OCI-M2 (cell line): Measurements from ENCODE around the gene GPRC5A.

Source experiments
- DNase-seq: peaks from one replicate; lab custom pipeline; 2025; ENCODE audit not compliant: unreplicated experiment; lab: John Stamatoyannopoulos, UW

The GPRC5A gene

DNA sequence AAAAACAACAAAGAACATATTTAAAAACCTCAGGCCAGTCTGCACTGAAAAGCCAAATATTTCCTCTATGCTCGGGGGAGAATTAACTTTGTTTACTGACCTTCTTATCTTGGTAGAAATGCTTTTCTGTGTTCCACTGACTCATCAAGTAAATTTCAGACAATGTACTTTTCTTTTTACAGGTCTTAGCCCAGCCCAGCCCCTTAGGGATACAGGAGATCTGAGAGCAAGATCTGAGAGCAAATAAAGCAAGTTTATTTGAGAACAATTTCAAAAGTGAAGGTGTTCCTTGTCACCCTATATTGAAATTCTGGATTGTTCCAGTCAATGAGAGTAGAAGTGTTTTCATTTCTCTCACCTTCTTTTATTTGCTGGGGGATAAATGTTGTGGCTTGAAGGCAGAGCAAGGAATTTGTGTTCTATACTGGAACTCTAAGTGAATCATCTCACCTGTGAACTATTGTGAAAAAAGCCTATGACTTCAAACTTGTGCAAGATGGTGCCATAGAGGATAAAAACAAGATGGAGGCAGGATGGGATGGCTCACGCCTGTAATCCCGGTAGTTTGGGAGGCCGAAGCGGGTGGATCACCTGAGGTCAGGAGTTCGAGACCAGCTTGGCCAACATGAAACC lies 7.9 kb upstream of the GPRC5A start:
- no peak for DNase-seq

DNA sequence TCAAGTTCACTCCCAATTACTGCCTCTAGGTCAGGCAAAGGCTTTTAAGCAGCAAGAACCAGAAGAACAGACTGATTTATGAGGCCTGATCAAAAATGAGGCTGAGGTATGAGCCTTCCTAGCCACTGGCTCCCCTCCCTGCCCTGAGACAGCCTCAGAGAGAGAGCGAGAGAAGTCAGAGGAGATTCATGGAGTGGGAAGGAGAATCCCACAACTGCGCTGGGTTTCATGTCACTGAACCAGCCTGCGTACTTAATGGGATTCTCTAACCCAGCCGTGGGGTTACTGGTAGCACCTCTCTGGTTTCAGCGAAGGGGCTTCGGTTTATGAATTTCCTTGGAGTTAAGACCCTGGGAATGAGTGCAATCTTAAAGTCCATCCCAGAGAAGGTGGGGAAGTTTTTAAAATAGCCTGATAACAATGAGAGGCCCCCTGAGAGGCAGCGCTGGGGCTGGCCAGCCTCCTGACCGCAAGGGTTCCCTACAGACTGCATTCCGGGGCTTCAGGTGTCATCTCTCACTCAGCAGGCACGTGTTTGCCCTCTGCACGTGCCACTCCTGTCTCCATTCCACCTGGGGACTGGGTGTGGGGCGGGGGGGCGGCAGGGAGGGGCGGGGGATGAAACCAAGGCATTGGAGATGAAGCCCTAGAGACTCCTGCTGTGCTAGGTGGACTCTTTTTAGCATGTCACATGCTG lies 6.1 kb upstream of the GPRC5A start:
- DNase-seq: no peak

DNA sequence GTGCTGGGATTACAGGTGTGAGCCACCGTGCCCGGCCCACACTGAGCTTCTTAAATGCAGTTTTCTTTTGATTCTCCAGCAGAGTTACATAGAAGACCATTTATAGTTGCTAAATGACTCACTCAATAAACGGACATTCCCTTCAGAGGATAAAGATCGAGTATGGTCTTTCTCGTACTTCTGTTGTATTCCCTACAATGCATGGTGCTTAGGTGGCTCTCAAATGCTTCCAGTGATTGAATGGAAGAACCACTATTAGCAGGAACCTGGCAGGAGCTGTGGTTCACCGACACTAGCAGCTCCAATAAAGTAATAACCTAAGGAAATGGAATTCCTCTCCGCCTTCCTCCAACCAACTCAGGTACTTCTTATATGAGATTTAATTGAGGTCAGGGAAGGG lies 3.9 kb upstream of the GPRC5A start:
- DNase-seq: no peak

DNA sequence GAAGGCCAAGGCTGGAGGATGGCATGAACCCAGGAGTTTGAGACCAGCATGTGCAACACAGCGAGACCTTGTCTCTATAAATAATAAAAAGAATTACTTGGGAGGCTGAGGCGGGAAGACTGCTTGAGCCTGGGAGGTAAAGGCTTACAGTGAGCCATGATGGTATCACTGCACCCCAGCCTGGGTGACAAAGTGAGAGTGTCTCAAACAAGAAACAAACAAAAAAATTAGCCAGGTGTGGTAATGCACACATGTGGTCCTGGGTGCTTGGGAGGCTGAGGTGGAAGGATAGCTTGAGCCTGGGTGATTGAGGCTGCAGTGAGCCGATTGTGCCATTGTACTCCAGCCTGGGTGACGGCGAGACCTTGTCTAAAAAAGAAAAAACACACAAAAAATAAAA lies 1.7 kb upstream of the GPRC5A start:
- no peak for DNase-seq

DNA sequence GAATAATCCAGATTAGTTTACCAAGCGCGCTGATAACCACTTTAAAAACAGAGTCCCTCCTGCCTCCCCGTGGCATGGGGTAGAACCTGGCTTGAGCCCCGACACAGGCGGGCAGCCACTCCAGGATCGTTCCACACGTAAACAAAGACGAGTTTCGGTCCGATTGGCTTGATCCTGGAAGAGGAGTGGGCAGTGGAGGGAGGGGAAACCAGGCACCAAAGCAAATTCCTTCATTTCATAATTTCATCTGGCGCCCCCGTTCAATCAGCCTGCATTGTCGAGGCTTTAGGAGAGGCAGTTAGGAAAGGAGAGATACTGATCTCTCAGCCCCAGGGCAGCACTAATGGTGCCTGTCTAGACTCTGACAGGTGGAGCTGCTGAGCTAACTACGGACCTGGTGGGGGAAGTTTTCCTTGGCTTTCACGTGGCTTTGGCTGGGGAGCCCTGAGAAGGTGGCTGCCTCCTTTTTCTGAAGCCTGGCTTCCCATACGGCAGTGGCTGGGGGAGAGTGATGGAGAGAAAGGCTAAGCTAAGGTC lies 751 bp upstream of the GPRC5A start:
- no peak for DNase-seq

DNA sequence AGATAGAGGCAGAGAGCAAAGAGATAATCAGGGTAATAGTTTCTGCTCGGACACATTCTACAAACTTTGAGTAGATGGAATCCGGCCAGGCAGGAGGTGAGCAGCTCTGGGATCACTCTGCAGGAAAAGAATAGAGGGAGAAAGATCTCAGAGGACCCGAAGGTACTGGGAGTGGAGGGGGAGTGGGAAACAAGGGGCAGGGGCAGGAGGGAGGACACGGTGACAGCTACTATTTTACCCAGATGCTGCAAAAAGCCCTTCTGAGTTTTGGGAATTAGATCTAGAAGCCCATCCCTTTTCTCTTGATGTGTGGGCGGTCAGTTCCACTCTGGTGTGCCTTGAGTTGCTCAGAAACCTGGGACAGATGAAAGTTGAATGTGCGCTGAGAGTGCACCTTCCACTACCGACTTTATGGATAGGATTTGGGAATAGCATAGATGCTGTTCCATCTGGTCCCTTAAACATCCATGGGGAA lies 556 bp downstream of the GPRC5A start:
- DNase-seq: no peak

DNA sequence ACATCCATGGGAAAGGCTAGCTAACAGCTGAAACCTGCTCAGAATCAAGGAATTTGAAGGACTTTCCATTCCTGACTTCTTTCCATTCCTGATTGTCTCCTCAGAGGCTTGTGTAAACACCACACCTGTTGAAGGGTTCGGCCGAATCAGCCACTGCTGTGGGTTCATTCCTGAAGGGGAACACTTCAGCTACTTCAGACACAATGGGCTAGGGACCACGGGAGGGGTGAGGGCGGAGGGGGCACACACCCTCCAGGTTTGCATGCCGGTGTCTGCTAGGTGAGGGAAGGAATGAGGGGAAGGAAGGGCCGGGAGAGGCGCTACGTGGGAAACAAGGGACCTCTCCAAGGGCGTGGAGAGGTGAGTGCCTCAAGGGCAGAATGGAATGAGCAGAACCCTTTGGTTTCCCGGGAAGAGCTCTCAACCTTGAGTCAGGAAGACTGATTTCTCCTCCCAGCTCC lies 1.3 kb downstream of the GPRC5A start:
- DNase-seq: no peak

DNA sequence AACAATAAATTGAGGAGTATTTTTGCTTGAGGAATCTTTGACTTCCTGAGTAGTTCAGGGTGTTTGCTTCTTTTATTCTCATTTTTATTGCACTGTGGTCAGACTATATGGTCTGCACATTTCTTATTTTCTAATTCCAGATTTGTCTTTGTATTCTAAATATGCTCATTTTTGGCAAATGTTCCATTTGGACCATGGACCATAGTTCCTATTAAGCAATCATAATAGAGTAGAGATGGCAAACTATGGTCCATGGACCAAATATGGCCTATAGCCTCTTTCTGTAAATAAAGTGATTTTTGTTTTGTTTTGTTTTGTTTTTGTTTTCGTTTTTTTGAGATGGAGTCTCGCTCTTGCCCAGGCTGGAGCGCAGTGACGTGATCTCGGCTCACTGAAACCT lies 2.1 kb downstream of the GPRC5A start:
- DNase-seq: no peak

DNA sequence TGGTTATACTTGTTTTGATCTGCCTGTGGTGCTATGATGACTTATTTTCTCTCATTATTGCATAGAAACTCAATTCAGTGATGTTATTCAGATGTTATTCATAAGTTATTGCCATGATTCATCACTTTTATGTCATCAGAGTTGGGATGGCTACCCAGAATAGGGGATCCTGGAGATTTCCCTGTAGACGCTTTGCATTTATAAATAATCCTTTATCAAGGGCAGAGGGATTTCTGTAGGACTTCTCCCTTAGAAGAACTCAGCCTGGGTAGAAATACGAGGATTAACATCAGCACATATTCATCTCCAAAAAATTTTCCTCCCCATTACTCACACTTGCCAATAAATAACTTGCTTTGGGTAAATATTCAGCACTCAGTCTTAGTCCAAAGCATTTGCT lies 4.9 kb downstream of the GPRC5A start:
- no peak for DNase-seq

DNA sequence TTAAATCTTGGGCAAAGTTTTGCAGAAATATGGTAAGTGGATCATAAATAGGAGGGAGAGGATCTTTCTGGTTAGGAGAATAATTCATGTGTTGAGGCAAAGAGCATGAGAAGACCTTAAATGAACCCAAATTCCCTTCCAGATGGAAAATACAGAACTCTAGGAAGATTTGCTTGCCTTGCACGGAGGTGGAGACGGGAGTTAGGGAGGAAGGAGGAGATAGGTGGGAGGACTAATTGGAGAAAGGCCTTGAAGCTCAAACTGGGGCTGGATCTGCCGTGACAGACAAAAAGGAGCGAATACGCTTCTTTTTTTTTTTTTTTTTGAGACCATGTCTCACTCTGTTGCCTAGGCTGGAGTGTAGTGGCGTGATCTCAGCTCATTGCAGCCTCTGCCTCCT lies 5.9 kb downstream of the GPRC5A start:
- no peak for DNase-seq

DNA sequence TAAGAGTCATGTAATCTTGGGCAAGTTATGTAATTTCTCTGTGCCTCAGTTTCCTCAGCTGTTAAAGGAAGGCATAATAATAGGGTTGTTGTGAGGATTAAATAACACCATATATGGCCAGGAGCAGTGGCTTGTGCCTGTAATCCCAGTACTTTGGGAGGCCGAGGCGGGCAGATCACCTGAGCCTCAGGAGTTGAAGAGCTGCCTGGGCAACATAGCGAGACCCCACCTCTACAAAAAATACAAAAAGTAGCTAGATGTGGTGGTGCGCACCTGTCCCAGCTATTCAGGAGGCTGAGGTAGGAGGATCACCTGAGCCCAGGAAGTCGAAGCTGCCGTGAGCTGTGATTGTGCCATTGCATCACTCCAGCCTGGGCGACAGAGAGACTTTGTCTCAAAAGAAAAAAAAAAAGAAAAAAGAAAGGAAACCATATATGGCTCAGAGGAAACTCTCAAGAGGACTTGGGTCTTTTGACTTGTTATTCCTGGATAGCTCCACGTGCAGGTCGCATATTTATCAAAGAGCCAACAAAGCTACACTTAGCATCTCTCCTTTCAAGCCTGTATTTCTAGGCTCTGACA lies 6.9 kb downstream of the GPRC5A start:
- no peak for DNase-seq

DNA sequence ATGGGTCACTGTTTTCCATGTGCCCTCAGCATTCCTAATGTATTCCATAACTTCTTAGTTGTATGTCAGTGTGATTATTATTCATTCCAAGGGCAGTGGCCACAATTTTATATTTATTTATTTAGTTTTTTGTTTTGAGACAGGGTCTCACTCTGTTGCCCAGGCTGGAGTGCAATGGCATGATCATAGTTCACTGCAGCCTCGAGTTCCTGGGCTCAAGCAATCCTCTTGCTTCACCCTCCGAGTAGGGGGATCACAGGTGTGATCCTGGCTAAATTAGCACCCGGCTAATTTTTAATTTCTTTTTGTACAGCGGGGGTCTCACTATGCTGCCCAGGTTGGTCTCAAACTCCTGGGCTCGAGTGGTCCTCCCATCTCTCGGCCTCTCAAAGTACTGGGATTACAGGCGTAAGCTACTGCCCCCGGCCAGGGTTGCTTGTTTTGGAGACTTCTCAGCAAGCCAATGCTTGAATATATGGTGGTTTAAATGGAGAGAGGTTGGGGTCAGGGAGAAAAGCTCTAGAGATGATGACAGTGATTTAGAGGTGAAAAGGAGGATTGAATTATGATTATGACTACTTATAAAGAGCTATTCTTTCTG lies 7.6 kb downstream of the GPRC5A start:
- DNase-seq: no peak

DNA sequence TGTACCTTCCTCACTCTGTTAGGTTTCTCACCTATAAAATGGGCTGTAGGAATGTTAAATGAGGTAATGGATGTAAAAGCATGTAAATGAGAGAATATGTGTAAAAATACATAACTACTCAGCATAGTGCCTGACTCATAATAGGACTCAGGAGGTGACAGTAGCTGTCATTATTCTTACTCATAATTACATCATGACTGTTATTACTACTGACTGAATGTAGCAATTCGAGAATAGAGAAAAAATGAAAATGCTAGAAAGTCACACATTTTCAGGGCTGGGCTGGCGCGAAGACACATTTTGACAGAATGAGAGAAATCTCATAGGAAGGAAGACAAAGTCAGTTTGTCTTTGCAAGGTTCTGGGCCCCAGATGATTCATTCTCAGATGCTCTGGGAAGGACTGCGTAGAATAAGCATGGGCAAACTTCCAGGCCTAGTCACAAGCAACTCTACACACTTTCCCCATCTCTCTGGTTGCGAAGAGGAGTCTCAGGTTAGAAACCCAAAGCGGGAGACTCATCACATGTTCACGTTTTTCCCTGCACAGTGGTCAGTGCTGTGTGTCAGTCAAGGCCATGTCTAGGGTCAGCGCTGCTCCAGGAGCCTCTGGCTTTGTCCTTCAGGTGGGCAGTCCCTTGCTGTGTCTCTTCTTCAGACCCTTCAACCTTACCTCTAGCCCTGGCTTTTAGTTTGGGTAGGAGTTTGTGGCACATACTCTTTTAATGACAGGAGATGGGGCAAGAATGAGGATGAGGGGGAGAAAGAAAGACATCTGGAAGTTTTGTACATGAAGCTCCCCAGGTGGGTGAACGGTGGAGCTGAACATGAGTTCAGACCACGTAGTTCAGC lies 8.4 kb downstream of the GPRC5A start:
- no peak for DNase-seq

DNA sequence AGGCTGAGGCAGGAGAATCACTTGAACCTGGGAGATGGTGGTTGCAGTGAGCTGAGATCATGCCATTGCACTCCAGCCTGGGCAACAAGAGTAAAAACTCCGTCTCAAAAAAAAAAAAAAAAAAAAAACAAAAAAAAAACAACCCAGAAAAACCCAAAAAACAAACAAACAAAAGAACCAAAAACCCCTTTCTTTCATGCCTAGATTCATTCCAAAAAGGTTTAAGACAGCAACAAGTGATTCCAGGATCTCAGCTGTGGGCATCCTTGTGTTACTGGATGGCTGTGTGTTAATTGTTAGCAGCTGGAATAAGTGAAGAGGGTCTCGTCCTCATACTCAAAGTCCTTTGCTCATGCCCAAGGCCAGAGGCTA lies 9.4 kb downstream of the GPRC5A start:
- no peak for DNase-seq

DNA sequence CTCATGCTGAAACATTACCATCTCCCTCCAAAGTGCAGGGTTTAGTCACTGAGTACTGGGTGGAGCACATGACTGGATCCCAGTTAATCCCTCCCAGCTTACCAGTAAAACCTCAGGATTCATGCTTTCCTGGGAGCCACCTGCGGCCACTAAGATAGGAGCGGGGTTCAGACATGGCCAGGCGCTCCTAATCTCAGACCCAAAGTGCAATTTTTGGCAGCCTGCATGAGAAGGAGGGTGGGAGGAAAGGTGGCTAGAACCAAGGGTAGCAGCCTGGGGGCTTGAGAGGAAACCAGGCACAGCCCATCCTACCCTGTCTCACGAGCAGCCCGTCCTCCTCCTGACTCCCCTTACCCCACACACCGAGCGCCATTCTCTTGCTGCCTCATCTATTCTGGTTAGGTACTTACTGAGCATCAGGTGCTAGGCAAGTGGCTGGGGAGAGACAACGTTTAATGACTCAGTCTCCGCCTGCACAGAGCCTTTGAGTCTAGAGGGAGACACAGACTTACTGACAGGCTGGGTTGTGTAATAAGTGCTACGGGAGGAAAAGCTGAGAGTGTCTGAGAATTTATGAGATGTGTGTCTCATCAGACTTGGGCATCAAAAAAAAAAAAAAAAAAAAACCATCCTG lies 9.9 kb downstream of the GPRC5A start:
- no peak for DNase-seq

DNA sequence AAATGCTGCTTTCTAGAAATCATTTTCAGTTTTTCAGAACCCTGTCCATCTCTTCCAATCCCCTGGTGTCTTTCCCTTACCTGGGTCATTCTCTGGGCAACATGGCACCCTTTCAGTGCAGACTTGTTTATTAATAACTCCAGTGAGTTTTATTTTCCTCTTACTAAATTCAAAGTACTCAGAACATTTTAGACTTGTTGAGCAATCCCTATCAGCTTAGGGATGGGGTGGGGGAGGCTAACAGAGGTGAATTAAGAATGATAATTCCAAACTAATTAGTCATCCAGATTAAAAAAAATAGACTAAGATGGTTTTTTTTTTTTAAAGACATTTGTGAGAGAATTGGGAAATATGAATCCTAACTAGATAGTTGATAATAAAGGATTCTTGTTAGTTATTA lies 10.7 kb downstream of the GPRC5A start:
- no peak for DNase-seq

DNA sequence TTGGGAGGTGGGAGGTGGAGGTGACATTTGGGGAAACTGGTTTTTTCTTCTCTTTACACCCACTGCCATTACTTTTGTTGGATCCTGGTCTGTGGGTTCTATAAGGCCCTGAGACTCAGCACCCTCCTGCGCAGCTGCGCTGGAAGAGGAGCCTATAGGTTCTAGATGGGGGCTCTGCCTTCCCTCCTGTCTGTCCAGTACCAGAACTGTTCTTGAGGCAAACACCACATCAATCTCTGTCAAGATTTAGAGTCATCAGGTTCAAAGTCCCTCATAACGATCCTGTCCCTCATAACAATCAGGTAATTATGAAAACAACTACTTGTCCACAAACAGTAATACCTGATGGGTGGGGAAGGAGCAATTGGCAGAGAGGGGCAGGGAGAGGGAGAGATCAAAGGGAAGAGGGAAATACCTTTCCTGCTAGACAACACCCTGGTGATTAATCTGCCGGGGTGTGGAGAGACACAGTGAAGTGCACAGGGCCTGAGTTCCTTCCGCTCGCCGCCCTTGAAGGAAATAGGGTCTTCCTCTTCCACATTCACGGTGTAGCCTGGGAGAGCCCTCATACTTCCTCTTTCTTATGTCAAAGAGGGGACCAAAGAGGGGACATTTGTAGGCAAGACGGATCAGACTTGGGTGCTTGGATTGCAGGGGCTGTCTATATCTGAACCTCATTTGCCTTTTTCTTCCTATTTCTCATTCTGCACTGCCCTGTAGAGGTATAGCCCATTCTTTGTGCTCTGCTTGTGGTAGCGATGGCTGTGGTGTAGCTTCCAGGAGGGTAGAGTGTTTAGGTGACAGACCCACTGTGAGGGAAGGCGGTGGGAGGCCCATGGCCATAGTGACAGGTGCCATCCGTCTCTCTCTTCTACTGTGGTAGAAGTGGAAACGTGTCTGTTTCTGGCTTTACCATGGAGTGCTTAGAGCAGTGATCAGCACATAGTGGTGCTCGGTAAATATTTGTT lies 12.6 kb downstream of the GPRC5A start:
- DNase-seq: no peak

DNA sequence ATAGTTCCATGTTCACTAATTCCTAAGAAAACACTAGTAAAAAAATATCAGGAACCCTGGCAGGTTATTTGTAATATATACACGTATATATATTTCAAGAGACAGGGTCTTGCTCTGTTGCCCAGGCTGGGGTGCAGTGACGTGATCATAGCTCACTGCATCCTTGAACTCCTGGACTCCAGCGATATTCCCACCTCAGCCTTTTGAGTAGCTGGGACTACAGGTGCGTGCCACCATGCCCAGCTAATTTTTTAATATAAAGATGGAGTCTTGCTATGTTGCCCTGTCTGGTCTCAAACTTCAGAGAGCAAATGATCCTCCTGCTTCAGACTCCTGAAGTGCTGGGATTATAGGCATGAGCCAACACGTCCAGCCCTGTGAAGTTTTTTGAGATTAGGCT lies 16.2 kb downstream of the GPRC5A start:
- DNase-seq: no peak

DNA sequence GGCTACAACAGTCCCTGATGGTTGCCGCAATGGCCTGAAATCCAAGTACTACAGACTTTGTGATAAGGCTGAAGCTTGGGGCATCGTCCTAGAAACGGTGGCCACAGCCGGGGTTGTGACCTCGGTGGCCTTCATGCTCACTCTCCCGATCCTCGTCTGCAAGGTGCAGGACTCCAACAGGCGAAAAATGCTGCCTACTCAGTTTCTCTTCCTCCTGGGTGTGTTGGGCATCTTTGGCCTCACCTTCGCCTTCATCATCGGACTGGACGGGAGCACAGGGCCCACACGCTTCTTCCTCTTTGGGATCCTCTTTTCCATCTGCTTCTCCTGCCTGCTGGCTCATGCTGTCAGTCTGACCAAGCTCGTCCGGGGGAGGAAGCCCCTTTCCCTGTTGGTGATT lies 16.9 kb downstream of the GPRC5A start:
- DNase-seq: no peak
